Measurements from ENCODE around the gene MYOF. TPM values are rescaled to one million over a fixed set of nuclear protein-coding genes. Genes with fewer than 3 reads are reported as not detected.
"Not testable (repeated sequence)": the region's sequence is repeated elsewhere in the genome, so short reads cannot be mapped to it uniquely, and the experiment has no call there.

The MYOF gene
- total RNA-seq, 1 donor, result 0.27 TPM

DNA sequence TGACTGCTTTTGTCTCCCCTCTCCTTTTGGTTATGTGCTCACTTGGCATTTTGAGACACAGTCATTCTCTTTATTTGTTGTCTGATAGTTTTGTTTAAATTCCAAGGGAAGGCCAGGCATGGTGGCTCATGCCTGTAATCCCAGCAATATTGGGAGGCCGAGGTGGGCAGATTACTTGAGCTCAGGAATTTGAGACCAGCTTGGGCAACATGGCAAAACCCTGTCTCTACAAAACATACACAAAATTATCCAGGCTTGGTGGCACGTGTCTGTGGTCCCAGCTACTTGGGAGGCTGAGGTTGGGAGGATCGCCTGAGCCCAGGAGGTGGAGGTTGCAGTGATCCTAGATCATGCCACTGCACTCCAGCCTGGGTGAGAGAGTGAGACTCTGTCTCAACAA is 167.5 kb downstream of the MYOF start:
- not testable (repeated sequence) for DNase-seq (ENCODE audit: low read depth in 2 of 3, low spot score in 2 of 3)

DNA sequence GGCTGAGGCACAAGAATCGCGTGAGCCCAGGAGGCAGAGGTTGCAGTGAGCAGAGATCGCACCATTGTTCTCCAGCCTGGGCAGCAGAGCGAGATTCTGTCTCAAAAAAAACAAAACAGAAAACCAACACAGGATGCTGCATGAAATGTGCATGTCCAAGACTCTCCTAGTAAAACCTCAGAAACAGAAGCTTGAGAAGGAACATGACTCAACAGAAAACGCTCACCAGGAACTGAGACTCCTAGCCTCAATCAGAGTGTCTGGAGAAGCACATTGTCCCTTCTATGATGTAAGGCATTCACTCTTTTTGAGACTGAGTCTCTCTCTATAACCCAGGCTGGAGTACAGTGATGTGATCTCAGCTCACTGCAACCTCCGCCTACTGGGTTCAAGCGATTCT is 168.3 kb downstream of the MYOF start:
- DNase-seq (ENCODE audit: low read depth in 2 of 3, low spot score in 2 of 3), result peak in 2 of 3 donors; percentile 48 to 86

DNA sequence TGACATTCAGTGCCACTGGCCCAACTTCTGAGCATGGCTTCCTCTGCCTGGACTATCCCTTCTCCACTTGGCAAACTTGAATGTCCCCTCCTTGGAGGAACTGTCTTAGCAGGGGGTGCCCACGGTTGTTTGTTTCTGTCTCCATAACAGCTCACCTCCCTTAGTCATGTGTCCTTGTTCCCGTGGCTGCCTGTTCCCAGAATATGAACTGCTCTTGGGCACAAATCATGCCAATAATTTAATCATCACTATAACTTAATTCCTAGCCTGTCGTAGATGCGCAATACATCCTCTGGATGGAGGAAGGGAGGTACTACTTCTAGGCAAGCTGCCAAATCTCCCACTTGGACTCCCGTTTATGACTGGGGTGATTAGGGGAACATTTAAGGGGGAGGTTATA is 173.1 kb downstream of the MYOF start:
- no peak for DNase-seq (ENCODE audit: low read depth in 2 of 3, low spot score in 2 of 3)

DNA sequence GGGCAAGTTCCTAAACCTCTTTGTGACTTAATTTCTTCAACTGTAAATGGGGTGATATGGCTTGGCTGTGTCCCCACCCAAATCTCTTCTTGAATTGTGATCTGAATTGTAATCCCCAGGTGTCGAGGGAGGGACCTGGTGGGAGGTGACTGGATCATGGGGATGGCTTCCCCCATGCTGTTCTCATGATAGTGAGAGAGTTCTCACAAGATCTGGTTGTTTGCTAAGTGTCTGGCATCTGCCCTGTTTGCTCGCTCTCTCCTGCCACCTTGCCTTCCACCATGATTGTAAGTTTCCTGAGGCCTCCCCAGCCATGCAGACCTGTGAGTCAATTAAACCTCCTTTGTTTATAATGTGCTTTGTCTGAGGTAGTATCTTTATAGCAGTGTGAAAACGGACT is 177.0 kb downstream of the MYOF start:
- no peak for DNase-seq (ENCODE audit: low read depth in 2 of 3, low spot score in 2 of 3)

- no peak for DNase-seq (ENCODE audit: low read depth in 2 of 3, low spot score in 2 of 3)
Measured at GRCh38 chr10:93300981-93301380, 181.2 kb downstream of the MYOF start.

- DNase-seq (ENCODE audit: low read depth in 2 of 3, low spot score in 2 of 3), result no peak
Measured at GRCh38 chr10:93300288-93300917, 181.7 kb downstream of the MYOF start.

DNA sequence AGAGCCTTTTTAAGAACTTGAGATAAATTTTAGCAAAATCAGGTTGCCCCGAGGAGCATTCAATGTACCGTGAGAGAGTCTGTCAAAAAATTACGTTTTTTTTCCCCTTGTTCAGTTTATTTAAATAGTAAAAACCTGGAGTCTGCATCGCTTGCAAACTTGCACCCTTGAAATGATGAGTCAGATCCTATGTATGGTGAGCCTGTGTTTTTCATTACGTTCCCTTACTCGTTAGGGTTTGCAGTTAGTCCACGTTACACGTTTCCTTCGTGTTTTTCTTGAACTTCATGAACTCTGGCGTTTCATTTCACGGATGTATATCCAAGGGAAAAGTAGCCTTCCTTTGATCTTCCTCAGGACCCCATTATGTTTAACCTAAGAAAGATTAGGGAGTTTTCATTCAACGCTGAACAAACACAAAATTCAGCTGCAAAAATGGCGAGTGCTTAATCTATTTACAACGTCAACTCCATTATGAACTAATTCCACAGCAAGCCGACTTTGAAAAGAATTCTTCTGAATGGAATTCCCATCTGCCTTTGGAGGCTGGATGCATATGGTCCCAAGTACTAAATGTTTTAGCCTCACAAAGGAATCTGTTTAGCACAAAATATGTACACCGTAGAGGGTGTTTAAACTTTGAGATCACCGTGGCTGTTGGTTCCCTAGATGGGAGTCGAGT is 182.4 kb downstream of the MYOF start:
- DNase-seq (ENCODE audit: low read depth in 2 of 3, low spot score in 2 of 3), result no peak

DNA sequence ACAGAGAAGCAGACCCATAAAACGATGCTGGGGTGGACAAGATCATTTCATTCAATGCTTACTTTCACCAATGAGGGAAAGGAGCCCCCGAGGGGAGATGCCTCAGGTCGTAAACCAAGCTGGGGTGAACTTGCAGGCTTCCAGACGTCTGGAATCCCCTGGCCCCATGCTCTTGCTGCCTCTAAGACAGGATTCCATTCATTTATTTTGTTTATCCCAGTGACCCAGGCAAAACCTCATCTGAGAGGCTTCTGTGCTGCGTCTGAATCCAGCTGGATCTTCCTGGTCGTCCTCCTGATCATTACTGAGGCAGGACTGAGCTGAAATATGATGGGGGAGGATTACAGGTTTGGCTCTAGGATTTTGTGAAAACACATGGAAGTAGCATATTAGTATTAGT is 182.9 kb downstream of the MYOF start:
- DNase-seq (ENCODE audit: low read depth in 2 of 3, low spot score in 2 of 3), result no peak

DNA sequence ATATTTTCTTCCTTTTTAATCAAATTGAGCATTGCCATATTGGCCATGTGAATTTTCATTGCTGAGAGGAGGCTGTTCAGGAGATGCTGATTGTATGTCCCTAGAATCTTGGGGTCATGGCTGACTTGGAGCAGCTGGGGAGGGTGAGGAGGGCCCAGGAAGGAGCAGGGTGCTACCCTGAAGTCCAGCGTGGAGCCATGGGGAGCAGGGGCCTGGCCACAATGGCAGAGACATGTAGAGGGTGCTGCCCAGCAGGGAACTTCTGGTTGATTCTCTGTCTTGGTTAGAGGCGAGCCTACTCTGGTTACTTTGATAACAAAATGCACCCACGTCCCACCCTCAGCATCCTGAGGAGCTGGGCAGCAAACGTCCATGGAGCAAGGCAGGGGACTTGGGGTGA is 186.0 kb downstream of the MYOF start:
- no peak for DNase-seq (ENCODE audit: low read depth in 2 of 3, low spot score in 2 of 3)

DNA sequence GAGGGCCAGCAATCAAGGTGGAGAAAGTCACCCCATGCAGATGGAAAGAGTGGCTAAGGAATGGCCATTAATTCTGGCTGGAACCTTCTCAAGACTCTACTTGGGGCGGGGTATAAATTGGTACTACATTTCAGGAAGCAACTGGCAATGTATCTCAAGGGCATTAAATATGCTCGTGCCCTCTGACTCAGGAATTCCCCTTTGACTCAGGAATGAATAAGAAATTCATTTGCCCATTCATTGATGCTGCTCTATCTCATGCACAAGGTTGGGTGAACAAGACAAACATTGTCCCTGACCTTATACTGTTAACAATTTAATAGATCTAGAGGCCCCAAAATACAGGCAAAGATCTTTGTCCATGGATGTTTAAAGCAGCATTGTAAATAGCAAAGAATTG is 188.1 kb downstream of the MYOF start:
- DNase-seq (ENCODE audit: low read depth in 2 of 3, low spot score in 2 of 3), result no peak

GRCh38 chr10:93290661-93291354 is 191.3 kb downstream of the MYOF start:
- DNase-seq (ENCODE audit: low read depth in 2 of 3, low spot score in 2 of 3), result no peak

GRCh38 chr10:93288679-93289634 is 193.2 kb downstream of the MYOF start:
- DNase-seq (ENCODE audit: low read depth in 2 of 3, low spot score in 2 of 3), result peak; percentile 14 to 71 (median 45)

DNA sequence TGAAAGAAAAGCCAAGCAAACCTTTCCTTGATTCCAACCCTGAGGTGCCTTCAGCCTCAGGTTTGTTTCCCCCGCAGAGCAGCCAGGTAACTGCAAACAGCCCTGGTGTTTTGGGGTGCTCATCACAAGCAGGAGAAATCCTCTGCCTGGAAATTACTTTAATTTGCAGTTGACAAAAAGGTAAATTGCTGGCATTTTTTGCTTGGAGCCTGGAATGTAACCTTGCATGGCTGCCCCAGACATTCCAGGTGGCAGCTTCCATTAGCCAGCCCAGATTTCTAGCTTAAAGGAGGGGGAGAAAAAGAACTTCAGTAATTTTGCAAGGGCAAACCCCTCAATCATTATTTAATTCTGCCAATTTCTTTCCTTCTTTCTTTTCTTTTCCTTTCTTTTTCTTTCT is 194.4 kb downstream of the MYOF start:
- DNase-seq (ENCODE audit: low read depth in 2 of 3, low spot score in 2 of 3), result no peak

- DNase-seq (ENCODE audit: low read depth in 2 of 3, low spot score in 2 of 3), result not testable (repeated sequence)
Measured at GRCh38 chr10:93284246-93284645, 197.9 kb downstream of the MYOF start.

GRCh38 chr10:93281367-93281720 is 200.8 kb downstream of the MYOF start:
- no peak for DNase-seq (ENCODE audit: low read depth in 2 of 3, low spot score in 2 of 3)

GRCh38 chr10:93280699-93281366 is 201.3 kb downstream of the MYOF start:
- no peak for DNase-seq (ENCODE audit: low read depth in 2 of 3, low spot score in 2 of 3)

DNA sequence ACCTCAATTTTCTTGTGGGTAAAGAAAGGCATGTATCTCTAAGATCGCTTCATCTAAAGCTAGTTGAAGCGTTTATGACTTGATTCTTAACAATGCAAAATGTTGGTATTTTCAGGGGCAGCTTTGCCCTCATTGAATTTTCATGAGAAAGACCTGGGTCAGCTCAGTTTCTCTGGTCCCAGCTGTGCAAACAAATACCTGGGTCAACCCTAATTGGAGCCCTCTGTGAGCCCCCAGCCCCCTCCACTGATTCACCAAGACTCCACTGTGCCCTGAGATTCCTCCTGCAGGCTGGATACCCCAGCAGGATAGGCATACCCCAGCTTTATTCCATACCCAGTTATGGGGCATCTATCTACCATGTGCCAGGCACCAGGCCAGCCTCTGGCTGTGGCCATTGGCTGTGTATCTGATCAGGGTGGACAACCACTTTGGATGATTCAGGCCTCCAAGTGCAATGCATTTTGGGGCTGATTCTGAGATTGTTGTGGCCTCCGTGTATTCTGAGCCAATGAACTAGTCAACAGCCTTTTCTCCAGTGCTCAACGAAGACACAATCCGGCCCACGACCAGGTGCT is 201.9 kb downstream of the MYOF start:
- DNase-seq (ENCODE audit: low read depth in 2 of 3, low spot score in 2 of 3), result no peak

DNA sequence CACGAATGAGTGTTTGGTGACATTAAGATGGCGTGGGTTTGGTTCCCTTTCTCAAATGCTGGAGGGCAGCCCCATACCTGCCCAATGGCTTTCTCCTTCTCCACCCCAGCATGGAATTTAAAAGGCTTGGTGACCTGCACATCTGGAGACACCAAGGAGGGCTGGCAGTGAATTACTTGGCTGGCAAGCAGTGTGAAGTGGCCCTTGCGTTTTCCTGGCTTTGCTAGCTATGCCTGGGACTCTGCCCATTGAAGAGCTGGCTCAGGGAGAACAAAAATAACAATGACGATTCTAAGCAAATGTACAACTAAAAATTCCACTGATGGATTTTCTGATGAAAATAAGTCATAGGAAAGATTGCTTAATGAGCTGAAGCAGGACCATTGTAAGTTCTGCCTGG is 204.8 kb downstream of the MYOF start:
- DNase-seq (ENCODE audit: low read depth in 2 of 3, low spot score in 2 of 3), result no peak

DNA sequence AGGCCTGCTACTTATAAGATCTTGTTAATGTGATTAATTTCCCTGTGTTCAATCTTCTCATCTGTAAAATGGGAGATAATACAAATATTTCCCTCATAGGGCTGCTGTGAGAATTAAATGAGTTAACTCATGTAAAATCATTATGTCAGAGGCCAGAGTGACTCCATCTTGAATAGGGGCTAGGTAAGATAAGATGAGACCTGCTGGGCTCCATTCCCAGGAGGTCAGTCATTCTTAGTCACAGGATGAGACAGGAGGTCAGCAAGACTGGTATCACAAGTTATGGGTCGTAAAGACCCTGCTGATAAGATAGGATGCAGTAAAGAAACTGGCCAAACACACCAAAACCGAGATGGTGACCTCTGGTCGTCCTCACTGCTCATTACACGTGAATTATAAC is 207.7 kb downstream of the MYOF start:
- DNase-seq (ENCODE audit: low read depth in 2 of 3, low spot score in 2 of 3), result no peak
